K562 (cell line): ENCODE measurements around the gene HSPB1. TPM values are rescaled to one million over a fixed set of nuclear protein-coding genes. Genes with fewer than 3 reads are reported as not detected.

Source experiments
- NR3C1 ChIP-seq: sonication (generic); formaldehyde crosslinking; IDR thresholded peaks from 2 replicates; pipeline ENCODE4 v1.8.1; 2022; ENCODE audit warnings: missing genetic modification reagents
- RCOR1 ChIP-seq, 2 experiments: IDR thresholded peaks; 2 replicates each; pipeline ENCODE4 v1.6.1; 2012; ENCODE audit warnings: low read depth in 2 of 2, low read length in 2 of 2, borderline replicate concordance in 1 of 2, improper control_type of control experiment in 1 of 2
- SRSF1 ChIP-seq: fragments of 200-400 bp; formaldehyde crosslinking; IDR thresholded peaks from 2 replicates; pipeline ENCODE4 v1.6.1; 2017; ENCODE audit warnings: mild to moderate bottlenecking, low read depth, low read length, moderate library complexity
- U2AF1 ChIP-seq: fragments of 200-400 bp; formaldehyde crosslinking; optimal IDR thresholded peaks from 2 replicates; pipeline ENCODE3; 2017; ENCODE audit warnings: mild to moderate bottlenecking, low read depth, low read length, moderate library complexity
- ZNF121 ChIP-seq: sonication (generic); formaldehyde crosslinking; conservative IDR thresholded peaks from 2 replicates; pipeline ENCODE4 v1.8.0; 2022; ENCODE audit warnings: missing genetic modification reagents
- ZNF57 ChIP-seq: fragments of 450-650 bp; formaldehyde crosslinking; IDR thresholded peaks from 2 replicates; pipeline ENCODE4 v1.4.0; 2020; ENCODE audit warnings: mild to moderate bottlenecking, moderate library complexity
- polyA plus RNA-seq, 8 experiments: library from polyadenylated mRNA; depleted of rRNA in 4 of 8; stranded (reverse) in 5 of 8; unstranded in 3 of 8; fragments of >200 nt; fragmentation: Nextera tagmentation in 2 of 8; fragmentation: Illumina TruSeq in 1 of 8; extraction: Ambion mirVana in 2 of 8; extraction: Trizol in 1 of 8; gene quantifications; 2 replicates each; pipeline versions ENCODE4 v1.2.1 to v1.2.3, GENCODE V29; 2011 to 2014; ENCODE audit warnings: inconsistent platforms in 1 of 8, missing spikeins in 1 of 8
- total RNA-seq, 7 experiments: library from RNA; depleted of rRNA in 6 of 7; stranded (reverse); fragments of >200 nt in 6 of 7; fragmentation: Illumina TruSeq in 2 of 7; extraction: Trizol in 2 of 7; gene quantifications; 2 replicates each; pipeline versions ENCODE4 v1.2.1 to v1.2.3, GENCODE V29; 2011 to 2021; ENCODE audit warnings: low replicate concordance in 1 of 7
- TF ChIP-seq, protein P1 (sequence below): fragments of 450-650 bp; IDR thresholded peaks from 2 replicates; pipeline ENCODE4 v1.6.1; 2016; ENCODE audit warnings: mild to moderate bottlenecking
- TF ChIP-seq, protein P2 (sequence below), 2 experiments: fragments of 200-800 bp in 1 of 2; sonication (Bioruptor generic) in 1 of 2; sonication (generic) in 1 of 2; formaldehyde crosslinking in 1 of 2; IDR thresholded peaks in 1 of 2; conservative IDR thresholded peaks in 1 of 2; 2 replicates each; pipeline versions ENCODE4 v1.5.0 to v1.6.1; 2016 to 2020; ENCODE audit warnings: missing compliant biosample characterization in 1 of 2, missing genetic modification characterization in 1 of 2, missing genetic modification reagents in 1 of 2
- TF ChIP-seq, protein P3 (sequence below): fragments of 450-650 bp; conservative IDR thresholded peaks from 2 replicates; pipeline ENCODE4 v1.6.1; 2016; ENCODE audit warnings: missing genetic modification characterization, low read depth, mild to moderate bottlenecking, missing compliant biosample characterization, moderate library complexity
- TF ChIP-seq, protein P4 (sequence below): fragments of 250-450 bp; sonication (Bioruptor Pico); IDR thresholded peaks from 2 replicates; pipeline ENCODE4 v1.5.1; 2021; ENCODE audit warnings: mild to moderate bottlenecking
- TF ChIP-seq, protein P5 (sequence below): fragments of 450-650 bp; IDR thresholded peaks from 2 replicates; pipeline ENCODE4 v1.6.1; 2017; ENCODE audit warnings: antibody characterized with exemption
- TF ChIP-seq, protein P6 (sequence below): sonication (generic); formaldehyde crosslinking; IDR thresholded peaks from 2 replicates; pipeline ENCODE4 v1.8.1; 2023; ENCODE audit warnings: mild to moderate bottlenecking, missing genetic modification reagents

HSPB1 gene
- total and polyA plus RNA-seq, 9 of the 15 experiments (the other 6 are each of a cell fraction or from before 2014, with no cell fraction given) = 27.1 to 522 (median 138) TPM

DNA sequence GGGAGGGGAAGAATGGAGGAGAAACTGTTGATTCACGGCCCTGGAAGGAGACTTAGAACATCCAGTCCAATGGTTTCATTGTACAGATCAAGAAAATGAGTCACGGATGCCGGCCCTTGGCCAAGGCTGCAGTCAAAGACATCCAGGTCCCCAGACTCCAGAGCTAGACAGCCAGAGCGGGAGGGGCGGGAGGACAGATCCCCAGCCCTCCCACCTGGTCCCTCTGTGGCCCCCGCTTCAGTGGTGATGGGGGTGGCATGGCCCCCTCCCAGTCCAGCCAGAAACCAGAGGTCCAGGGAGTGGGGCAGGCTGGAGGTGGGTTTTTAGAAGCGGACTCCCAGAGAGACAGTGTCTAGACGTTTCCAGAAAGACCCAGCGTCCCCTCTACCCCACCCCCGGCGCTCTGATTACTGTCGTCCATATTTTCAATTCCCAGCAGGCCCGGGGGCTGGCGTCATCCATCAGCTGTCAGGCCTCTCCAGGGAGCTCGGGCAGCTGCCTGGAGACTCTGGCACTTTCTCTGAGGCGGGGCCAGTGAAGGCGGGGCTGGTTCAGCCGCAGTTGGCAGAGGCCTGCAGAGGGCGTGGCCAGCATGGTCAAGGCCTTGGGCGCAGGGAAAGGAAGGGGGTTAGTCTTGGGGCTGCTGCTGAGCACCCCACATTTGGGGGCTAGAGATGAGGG is 8.0 kb upstream of the HSPB1 start (continued):
- TF ChIP-seq, protein P1, sequence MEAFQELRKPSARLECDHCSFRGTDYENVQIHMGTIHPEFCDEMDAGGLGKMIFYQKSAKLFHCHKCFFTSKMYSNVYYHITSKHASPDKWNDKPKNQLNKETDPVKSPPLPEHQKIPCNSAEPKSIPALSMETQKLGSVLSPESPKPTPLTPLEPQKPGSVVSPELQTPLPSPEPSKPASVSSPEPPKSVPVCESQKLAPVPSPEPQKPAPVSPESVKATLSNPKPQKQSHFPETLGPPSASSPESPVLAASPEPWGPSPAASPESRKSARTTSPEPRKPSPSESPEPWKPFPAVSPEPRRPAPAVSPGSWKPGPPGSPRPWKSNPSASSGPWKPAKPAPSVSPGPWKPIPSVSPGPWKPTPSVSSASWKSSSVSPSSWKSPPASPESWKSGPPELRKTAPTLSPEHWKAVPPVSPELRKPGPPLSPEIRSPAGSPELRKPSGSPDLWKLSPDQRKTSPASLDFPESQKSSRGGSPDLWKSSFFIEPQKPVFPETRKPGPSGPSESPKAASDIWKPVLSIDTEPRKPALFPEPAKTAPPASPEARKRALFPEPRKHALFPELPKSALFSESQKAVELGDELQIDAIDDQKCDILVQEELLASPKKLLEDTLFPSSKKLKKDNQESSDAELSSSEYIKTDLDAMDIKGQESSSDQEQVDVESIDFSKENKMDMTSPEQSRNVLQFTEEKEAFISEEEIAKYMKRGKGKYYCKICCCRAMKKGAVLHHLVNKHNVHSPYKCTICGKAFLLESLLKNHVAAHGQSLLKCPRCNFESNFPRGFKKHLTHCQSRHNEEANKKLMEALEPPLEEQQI = no peak
- TF ChIP-seq NR3C1 (CRISPR knock-in tag) (no peak), SRSF1 (no peak), RCOR1 (IDR thresholded peaks at IDR 0.05; ENCODE audit: borderline replicate concordance in 1 of 2, low read depth in 2 of 2, low read length in 2 of 2) (no peak), ZNF121 (CRISPR knock-in tag) (no peak), U2AF1 (no peak), ZNF57 (no peak)
- TF ChIP-seq, protein P2, sequence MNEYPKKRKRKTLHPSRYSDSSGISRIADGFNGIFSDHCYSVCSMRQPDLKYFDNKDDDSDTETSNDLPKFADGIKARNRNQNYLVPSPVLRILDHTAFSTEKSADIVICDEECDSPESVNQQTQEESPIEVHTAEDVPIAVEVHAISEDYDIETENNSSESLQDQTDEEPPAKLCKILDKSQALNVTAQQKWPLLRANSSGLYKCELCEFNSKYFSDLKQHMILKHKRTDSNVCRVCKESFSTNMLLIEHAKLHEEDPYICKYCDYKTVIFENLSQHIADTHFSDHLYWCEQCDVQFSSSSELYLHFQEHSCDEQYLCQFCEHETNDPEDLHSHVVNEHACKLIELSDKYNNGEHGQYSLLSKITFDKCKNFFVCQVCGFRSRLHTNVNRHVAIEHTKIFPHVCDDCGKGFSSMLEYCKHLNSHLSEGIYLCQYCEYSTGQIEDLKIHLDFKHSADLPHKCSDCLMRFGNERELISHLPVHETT (CRISPR knock-in tag; conservative IDR thresholded peaks at IDR 0.05 in 1 of 2, IDR thresholded peaks at IDR 0.05 in 1 of 2) = no peak
- TF ChIP-seq, protein P3, sequence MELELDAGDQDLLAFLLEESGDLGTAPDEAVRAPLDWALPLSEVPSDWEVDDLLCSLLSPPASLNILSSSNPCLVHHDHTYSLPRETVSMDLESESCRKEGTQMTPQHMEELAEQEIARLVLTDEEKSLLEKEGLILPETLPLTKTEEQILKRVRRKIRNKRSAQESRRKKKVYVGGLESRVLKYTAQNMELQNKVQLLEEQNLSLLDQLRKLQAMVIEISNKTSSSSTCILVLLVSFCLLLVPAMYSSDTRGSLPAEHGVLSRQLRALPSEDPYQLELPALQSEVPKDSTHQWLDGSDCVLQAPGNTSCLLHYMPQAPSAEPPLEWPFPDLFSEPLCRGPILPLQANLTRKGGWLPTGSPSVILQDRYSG (tag) = no peak
- TF ChIP-seq, protein P4, sequence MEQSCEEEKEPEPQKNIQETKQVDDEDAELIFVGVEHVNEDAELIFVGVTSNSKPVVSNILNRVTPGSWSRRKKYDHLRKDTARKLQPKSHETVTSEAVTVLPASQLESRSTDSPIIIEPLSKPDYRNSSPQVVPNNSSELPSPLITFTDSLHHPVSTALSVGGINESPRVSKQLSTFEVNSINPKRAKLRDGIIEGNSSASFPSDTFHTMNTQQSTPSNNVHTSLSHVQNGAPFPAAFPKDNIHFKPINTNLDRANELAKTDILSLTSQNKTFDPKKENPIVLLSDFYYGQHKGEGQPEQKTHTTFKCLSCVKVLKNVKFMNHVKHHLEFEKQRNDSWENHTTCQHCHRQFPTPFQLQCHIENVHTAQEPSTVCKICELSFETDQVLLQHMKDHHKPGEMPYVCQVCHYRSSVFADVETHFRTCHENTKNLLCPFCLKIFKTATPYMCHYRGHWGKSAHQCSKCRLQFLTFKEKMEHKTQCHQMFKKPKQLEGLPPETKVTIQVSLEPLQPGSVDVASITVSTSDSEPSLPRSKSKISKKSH (CRISPR knock-in tag) = no peak
- TF ChIP-seq, protein P5, sequence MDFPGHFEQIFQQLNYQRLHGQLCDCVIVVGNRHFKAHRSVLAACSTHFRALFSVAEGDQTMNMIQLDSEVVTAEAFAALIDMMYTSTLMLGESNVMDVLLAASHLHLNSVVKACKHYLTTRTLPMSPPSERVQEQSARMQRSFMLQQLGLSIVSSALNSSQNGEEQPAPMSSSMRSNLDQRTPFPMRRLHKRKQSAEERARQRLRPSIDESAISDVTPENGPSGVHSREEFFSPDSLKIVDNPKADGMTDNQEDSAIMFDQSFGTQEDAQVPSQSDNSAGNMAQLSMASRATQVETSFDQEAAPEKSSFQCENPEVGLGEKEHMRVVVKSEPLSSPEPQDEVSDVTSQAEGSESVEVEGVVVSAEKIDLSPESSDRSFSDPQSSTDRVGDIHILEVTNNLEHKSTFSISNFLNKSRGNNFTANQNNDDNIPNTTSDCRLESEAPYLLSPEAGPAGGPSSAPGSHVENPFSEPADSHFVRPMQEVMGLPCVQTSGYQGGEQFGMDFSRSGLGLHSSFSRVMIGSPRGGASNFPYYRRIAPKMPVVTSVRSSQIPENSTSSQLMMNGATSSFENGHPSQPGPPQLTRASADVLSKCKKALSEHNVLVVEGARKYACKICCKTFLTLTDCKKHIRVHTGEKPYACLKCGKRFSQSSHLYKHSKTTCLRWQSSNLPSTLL = no peak
- TF ChIP-seq, protein P6, sequence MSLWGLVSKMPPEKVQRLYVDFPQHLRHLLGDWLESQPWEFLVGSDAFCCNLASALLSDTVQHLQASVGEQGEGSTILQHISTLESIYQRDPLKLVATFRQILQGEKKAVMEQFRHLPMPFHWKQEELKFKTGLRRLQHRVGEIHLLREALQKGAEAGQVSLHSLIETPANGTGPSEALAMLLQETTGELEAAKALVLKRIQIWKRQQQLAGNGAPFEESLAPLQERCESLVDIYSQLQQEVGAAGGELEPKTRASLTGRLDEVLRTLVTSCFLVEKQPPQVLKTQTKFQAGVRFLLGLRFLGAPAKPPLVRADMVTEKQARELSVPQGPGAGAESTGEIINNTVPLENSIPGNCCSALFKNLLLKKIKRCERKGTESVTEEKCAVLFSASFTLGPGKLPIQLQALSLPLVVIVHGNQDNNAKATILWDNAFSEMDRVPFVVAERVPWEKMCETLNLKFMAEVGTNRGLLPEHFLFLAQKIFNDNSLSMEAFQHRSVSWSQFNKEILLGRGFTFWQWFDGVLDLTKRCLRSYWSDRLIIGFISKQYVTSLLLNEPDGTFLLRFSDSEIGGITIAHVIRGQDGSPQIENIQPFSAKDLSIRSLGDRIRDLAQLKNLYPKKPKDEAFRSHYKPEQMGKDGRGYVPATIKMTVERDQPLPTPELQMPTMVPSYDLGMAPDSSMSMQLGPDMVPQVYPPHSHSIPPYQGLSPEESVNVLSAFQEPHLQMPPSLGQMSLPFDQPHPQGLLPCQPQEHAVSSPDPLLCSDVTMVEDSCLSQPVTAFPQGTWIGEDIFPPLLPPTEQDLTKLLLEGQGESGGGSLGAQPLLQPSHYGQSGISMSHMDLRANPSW (CRISPR knock-in tag) = no peak
